Skeletal muscle satellite cell (primary cell): ENCODE results near the gene SNCB. TPM values are rescaled to one million over a fixed set of nuclear protein-coding genes. Genes with fewer than 3 reads are reported as not detected.

Experiments used
- H3K27me3 ChIP-seq: 2 replicates; pipeline ENCODE4 v1.7.0; 2013; ENCODE audit warnings: low read length; ENCODE audit not compliant: control insufficient read depth, insufficient read depth
- H3K36me3 ChIP-seq: 2 replicates; pipeline ENCODE4 v1.7.0; 2013; ENCODE audit warnings: mild to moderate bottlenecking, control low read depth, low read length; ENCODE audit not compliant: insufficient read depth
- H3K4me1 ChIP-seq: 2 replicates; pipeline ENCODE4 v1.7.0; 2013; ENCODE audit warnings: low read length; ENCODE audit not compliant: control insufficient read depth, insufficient read depth
- H3K4me2 ChIP-seq: 2 replicates; pipeline ENCODE4 v1.7.0; 2013; ENCODE audit warnings: mild to moderate bottlenecking, low read length
- H3K4me3 ChIP-seq: 2 replicates; pipeline ENCODE4 v1.7.0; 2013; ENCODE audit warnings: low read length
- H3K9ac ChIP-seq: 2 replicates; pipeline ENCODE4 v1.7.0; 2013; ENCODE audit warnings: mild to moderate bottlenecking, low read depth, low read length, moderate library complexity
- H3K9me3 ChIP-seq: replicated peaks from 2 replicates; pipeline ENCODE4 v1.7.0; 2013; ENCODE audit warnings: mild to moderate bottlenecking, control low read depth, low read length
- total RNA-seq: library from RNA; depleted of rRNA; stranded (reverse); fragments of >200 nt; gene quantifications from 2 replicates; pipeline ENCODE4 v1.2.3, GENCODE V29; 2012; rRNA removed

Gene SNCB
- total RNA-seq: 1.8 and 2.4 TPM in 2 replicates

DNA sequence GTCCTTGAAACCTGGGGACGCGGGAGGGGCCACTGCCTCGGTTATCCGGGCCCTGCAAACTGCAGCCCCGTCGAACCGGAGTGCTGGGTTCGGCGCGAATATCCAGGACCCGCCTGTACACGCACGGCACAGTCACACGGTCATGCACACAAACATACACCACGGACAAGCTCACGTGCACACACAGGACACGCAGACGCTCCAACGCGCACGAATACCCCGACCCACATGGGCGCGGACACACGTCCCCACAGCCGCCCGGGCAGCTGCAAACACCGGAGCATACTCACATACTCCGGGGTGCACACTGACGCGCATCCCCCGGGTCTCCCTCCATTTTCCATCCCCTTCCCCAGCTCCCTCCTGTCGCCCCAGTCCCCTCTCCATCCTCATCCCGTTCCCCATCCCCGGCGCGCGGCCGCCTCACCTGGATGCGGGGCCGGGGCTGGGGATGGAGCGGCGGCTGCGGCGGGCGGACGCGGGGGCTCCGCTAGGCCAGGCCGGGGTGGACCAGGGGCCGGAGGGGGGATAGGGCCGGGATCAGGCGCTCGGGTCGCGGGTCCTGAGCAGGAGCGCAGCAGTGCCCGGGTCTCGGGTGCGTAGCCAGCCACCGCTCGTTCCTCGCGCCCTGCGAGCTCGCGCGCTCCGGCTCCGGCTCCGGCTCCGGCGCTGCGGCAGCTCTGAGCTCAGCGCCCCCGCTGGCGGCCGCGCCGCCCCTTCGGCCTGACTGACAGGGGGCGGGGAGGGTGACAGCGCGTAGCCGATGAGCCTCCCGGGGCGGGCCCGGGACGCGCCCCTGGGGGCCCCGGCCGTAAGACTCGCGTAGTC, at the start of gene SNCB, which contains the start of gene EIF4E1B:
TSS of gene SNCB (minus strand) at position 682 of the 828 bp plus-strand sequence. CDS start 880 bp downstream, outside the sequence.
TSS of gene EIF4E1B (plus strand) at position 823 of the 828 bp plus-strand sequence. CDS start 12,113 bp downstream, outside the sequence.
- Histone ChIP-seq H3K9me3 (no peaks in the 10 kb centered on the region), H3K27me3 (peaks cover 89% of the 10 kb centered on the region), H3K36me3 (no peaks in the 10 kb centered on the region), H3K4me1 (peaks cover 8% of the 10 kb centered on the region), H3K9ac (no peak within 1 kb of the TSS), H3K4me3 (peak within 1 kb of the TSS; percentile 57), H3K4me2 (peak within 1 kb of the TSS; percentile 88)

DNA sequence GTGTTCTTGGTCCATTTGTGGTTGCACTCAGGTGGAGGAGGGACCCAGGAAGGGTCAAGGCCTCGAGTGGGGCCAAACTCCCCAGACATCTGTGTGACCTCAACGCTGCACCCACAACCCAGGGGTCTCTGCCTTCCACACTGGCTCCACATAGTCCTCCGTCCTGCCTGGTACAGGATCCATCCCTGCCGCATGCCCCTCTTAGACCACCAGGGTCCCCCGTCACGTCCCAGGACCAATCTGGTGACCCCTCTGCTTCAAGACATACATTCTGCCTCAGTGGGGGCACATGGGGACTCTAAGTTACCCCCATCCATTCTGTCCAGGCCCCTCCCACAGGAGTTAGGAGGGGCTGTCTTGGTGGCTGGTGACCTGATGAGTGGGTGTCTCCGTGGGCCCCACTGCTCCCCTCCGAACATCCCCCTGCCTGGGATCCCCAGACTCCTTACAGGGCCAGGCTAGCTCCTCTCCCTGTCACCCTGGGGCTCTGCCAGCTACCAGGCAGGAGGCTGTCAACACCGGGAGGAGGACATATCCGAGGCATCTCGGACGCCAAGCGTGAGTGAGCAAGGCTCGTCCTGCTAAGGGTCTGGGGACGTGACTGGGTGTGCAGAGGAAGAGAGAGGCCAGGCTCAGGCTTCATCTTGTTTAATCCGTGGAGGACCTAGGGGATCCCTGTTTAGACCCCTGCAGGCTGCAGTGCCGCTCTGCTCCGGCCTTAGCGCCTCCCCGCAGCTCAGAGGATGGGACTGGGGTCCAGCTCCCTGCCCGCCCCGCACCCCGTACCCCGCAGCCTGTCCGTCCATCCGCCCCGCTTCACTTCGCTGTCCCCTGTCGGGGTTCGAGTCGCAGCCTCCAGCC, 49.3 kb upstream of the SNCB start:
- H3K9ac ChIP-seq: no peak overlapping the region

DNA sequence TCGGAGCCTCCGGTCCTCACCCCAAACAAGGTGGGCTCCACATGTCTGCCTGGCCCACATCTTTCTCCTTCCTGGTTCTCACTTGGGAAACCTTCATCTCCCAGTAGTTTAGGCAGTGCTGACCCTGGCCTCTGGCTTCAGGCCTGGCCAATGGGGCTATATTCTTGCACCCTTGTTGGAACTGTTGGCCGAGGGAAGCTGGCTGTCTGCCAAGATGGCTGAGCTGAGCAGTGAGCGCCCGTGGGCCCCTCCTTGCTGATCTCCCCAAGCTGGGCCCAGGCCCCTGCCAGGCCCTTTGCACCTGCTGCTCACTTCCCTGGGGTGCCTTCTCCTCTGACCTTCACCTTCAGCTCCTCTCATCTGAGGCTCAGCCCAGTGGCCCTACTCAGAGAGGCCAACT, 48.2 kb upstream of the SNCB start:
- Histone ChIP-seq H3K4me2 (no peak overlapping the region), H3K27me3 (peaks cover 30% of the 10 kb centered on the region), H3K9ac (no peak overlapping the region), H3K36me3 (no peaks in the 10 kb centered on the region), H3K9me3 (no peaks in the 10 kb centered on the region), H3K4me3 (no peak overlapping the region), H3K4me1 (peaks cover 8% of the 10 kb centered on the region)

More for the DNA sequence above, 49.3 kb upstream of the SNCB start:
- H3K9me3 ChIP-seq: no peaks in the 10 kb centered on the region
- peaks cover 8% of the 10 kb centered on the region for H3K4me1 ChIP-seq
- H3K4me2 ChIP-seq: no peak overlapping the region
- H3K36me3 ChIP-seq: no peaks in the 10 kb centered on the region
- peaks cover 28% of the 10 kb centered on the region for H3K27me3 ChIP-seq
- H3K4me3 ChIP-seq: no peak overlapping the region

DNA sequence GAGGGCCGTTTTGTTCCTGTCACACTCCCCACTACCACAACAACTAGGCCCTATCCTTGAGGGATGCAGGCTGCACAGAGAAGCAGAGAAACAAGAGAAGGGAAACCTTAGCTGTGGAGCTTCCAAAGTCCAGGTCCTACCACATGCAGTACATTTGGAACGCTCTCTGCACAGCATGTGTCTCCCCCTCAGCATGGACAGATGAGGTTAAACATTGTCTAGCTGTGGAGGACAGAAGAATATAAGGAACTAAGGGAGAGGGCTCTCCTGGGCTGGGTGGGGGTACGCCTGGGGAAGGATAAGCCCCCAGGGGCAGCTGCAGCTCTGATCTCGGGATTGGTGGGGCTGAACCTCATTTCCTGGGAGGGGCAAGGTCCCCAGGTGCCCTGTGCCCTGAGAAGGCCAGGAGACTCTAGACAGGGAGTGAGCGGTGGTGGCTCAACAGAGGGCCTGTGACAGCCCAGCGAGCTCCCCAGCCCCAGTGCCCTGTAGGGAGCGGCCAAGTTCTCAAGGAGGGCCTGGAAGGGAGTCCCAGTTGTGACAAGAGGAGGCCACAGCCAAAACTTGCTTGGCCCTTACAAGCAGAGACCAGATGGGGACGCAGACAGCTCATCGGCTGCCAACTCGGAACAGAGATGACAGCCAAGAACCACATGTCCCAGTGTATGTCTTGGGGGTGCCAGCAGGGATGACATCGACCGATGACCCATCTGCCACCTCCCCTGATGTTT, 47.0 kb upstream of the SNCB start:
- H3K4me1 ChIP-seq: peaks cover 8% of the 10 kb centered on the region
- no peak overlapping the region for H3K4me3 ChIP-seq
- H3K27me3 ChIP-seq: peaks cover 24% of the 10 kb centered on the region
- no peaks in the 10 kb centered on the region for H3K36me3 ChIP-seq
- H3K9me3 ChIP-seq: no peaks in the 10 kb centered on the region
- H3K4me2 ChIP-seq: no peak overlapping the region
- H3K9ac ChIP-seq: no peak overlapping the region

DNA sequence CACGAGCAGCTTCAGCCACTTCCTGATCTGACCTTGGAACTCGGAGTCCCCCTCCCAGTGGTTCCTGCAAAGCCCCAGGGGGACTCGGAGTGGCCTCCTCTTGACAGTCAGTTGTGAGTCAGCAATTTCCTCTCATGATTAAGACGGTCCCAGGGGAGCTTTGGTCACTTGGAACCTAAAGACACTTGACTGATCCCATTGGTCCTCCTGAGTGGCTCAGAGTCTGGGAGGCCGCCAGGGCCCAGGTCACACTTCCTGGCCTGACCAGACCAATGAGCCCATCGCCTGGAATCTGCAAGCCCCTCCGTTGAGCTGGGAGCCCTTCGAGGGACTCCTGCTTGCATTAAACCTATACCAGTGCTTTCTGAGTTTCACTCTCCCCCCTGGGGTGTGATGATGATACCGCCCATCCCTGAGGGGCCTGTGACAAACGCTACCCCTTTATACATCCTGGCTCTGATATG, 46.1 kb upstream of the SNCB start:
- no peak overlapping the region for H3K4me2 ChIP-seq
- peaks cover 25% of the 10 kb centered on the region for H3K27me3 ChIP-seq
- H3K36me3 ChIP-seq: no peaks in the 10 kb centered on the region
- no peaks in the 10 kb centered on the region for H3K9me3 ChIP-seq
- H3K4me3 ChIP-seq: no peak overlapping the region
- H3K9ac ChIP-seq: no peak overlapping the region
- H3K4me1 ChIP-seq: peaks cover 8% of the 10 kb centered on the region

DNA sequence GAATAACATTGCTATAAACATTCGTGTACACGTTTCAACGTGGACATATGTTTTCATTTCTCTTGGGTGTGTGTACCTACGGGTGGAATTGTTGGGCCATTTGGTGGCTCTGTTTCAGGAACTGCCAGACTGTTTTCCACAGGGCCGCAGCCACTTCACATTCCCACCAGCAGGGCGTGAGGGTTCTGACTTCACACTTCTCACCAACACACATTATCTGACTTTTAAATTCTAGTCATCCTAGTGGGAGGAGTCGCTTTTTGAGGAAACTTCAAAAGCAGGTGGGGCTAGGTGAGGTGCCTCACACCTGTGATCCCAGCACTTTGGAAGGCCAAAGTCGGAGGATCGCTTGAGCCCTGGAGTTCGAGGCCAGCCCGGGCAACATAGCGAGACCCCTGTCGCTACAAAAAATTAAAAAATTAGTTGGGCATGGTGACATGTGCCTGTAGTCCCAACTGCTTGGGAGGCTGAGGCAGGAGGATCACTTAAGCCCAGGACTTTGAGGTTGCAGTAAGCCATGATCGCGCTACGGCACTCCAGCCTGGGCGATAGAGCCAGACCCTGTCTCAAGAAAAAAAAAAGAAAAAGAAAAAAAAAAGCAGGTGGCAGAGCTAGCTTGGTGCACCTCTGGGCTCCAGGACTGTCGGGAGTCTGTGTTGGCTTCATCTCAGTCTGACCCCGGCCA, 45.5 kb upstream of the SNCB start:
- H3K36me3 ChIP-seq: no peaks in the 10 kb centered on the region
- peaks cover 25% of the 10 kb centered on the region for H3K27me3 ChIP-seq
- H3K4me2 ChIP-seq: no peak overlapping the region
- H3K4me3 ChIP-seq: no peak overlapping the region
- H3K4me1 ChIP-seq: peaks cover 8% of the 10 kb centered on the region
- no peak overlapping the region for H3K9ac ChIP-seq
- H3K9me3 ChIP-seq: no peaks in the 10 kb centered on the region

DNA sequence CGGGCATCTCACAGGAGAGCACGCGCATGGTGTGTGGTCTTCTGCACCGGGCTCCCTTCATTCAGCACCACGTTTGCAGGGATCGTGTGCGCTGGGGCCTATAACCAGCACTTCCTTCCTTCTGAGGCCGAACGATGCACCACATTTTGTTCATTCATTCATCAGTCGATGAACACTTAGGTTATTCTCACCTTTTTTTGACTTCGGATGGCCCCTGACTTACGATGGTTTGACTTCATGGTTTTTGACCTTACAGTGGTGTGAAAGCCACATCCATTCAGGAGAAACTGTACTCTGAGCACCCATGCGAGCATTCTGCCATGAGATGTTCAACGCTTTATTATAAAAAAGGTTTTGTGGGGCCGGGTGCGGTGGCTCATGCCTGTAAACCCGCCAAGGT, 44.5 kb upstream of the SNCB start:
- Histone ChIP-seq H3K4me3 (no peak overlapping the region), H3K9me3 (no peaks in the 10 kb centered on the region), H3K4me2 (no peak overlapping the region), H3K4me1 (peaks cover 8% of the 10 kb centered on the region), H3K36me3 (no peaks in the 10 kb centered on the region), H3K27me3 (peaks cover 34% of the 10 kb centered on the region), H3K9ac (no peak overlapping the region)

DNA sequence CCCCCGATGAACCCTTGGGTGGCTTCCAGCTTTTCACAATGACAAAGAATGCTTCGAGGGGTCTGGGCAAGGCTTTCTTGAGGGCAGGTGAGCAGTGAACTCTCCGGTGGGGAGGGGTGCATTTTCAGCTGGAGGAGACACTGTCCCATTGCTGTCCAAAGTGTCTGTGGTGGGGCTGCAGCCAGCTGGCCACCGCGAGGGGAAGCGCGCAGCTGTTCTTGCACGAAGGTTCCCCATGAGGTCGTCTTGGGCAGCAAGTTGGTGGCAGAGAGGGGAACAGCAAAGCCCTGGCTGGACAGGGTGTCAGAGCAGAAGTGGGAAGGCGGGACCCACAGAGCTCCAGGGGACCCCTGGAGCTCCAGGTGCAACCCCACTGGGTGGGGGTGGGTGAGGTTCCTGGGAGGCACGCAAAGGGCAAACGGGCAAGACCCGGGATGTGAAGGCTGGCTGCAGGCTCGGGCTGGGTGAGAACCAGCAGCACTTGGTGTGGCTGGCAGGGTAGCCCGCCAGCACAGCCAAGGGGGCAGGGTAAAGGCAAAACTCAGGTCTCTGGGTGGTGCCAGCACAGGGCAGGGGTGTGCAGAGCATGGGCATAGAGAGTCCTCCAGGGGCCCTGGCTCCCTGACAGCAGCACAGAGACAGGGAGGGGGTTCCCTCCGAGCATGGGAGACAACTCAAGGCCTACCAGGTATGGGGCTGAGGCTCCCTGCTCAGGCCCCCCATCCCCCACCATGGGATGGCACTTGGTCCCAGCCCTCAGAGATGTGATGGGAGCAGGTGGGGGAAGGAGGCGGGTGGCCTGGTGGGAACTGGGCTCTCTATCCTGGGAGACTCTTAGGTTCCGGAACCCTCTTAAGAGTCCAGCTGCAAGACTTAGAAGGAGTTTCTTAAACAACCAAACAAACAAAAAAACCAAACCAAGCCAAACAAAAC, 43.6 kb upstream of the SNCB start:
- Histone ChIP-seq H3K4me3 (no peak overlapping the region), H3K27me3 (peaks cover 43% of the 10 kb centered on the region), H3K9me3 (no peaks in the 10 kb centered on the region), H3K36me3 (no peaks in the 10 kb centered on the region), H3K4me1 (peaks cover 8% of the 10 kb centered on the region), H3K4me2 (no peak overlapping the region), H3K9ac (no peak overlapping the region)

DNA sequence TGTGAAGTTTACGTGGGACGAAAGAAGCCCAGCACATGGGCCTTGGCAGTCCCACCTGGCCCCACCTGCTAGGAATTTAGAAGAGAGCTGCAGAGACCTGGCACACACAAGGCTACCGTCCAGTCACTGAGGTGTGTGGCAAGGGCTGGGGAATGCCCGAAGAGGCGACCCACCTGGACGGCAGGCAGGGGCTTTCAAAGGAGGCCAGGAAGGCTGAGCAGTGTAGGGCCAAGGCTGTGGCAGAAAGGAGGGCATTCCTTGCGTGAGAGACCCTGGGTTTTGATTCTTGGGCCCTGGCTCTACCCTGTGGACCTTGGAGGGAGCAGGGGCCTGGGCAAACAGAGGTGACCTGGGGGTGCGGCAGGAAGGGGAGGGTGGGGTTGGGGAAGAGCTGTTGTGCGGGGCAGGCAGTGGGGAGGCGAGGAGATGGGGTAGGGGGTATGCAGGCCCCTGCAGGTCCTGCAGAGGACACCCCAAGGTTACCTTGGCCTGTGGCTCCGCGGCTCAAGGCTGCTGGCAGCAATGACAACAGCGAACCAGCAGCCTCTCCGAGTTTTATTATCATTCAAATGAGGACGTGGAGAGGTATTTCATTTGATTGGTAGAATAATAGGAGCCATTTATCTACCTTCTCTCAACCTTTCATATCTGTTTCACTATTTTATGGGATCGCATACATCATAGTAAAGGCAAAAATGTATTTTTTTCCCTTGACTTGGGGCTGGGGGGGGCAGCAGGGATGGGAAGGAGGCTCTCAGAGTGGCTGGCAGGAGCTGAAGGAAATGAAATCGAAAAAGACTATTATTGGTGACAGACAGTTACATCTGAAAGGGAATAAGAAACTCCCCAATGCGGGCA, 41.8 kb upstream of the SNCB start:
- Histone ChIP-seq H3K27me3 (peaks cover 46% of the 10 kb centered on the region), H3K9ac (no peak overlapping the region), H3K9me3 (no peaks in the 10 kb centered on the region), H3K4me3 (no peak overlapping the region), H3K4me1 (peaks cover 8% of the 10 kb centered on the region), H3K36me3 (no peaks in the 10 kb centered on the region), H3K4me2 (no peak overlapping the region)
